ENCODE data around the gene SH3BGR.
"Not testable (repeated sequence)": the region's sequence is repeated elsewhere in the genome, so short reads cannot be mapped to it uniquely, and the experiment has no call there.

SH3BGR gene

GRCh38 chr21:39537571-39537970 is 85.8 kb downstream of the SH3BGR start:
- in situ Hi-C loops (cut with HindIII; ENCODE audit: low sequenced_read_pairs) = no loop called here

- in situ Hi-C loops (cut with HindIII; ENCODE audit: low sequenced_read_pairs) = no loop called here
These were observed 86.8 kb downstream of the SH3BGR start for GRCh38 chr21:39538453-39539042.

GRCh38 chr21:39540367-39540766 is 88.6 kb downstream of the SH3BGR start:
- in situ Hi-C loops (cut with HindIII; ENCODE audit: low sequenced_read_pairs) = not testable (repeated sequence)

DNA sequence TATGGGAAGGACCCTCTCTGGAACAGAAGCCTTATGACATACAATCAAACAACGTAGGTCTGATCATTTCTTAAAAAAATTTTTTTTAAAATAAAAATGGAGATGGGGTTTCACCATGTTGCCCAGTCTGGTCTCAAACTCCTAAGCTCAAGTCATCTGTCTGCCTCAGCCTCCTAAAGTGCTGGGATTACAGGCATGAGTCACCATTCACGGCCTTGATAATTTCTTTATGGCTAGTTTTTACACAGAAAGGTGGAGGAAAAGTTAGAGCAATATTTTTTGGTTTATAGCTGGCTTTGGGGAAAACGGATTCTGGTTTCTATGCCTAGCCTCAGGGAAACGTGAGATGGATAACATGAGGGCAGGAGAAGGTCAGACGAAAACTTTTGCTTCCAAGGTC is 91.0 kb downstream of the SH3BGR start:
- in situ Hi-C loops (cut with HindIII; ENCODE audit: low sequenced_read_pairs) = no loop called here

DNA sequence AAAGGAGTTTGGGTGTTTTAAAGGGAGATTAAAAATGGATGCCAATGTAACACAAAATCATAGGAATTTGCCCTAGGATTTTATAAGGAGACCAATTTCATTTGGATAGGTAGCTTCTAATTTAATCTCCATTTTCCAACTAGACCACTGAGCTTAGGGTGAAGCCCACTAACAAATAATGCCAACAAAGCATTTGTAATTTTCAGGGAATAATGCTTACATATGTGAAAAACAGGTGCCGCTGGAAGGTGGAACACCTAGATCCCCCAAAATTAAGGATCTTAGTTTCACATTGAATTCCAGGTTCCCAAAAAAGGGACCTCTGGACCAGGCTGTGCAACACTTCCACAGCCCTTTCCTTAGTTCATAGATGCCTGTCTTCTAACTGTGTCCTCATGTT is 94.8 kb downstream of the SH3BGR start:
- in situ Hi-C loops (cut with HindIII; ENCODE audit: low sequenced_read_pairs) = no loop called here

DNA sequence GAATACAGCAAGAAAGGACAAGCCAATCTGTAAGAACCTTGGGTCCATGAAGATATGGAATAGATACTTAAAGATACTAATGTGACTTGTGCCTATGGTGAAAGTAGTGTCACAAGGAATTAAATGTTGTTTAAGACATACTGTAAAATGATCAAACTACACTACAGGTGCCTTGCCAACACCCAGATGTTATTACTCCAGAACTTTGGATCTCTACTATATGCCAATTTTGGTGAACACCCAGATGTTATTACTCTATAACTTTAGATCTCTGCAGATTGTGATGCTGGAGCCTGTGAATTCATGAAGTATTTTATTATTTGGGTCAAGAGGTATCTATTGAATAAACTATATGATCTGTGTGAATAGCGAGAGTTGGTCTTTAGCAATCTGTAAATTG is 101.1 kb downstream of the SH3BGR start:
- in situ Hi-C loops (cut with HindIII; ENCODE audit: low sequenced_read_pairs) = no loop called here

GRCh38 chr21:39553331-39553730 is 101.6 kb downstream of the SH3BGR start:
- in situ Hi-C loops (cut with HindIII; ENCODE audit: low sequenced_read_pairs) = no loop called here

- in situ Hi-C loops (cut with HindIII; ENCODE audit: low sequenced_read_pairs) = no loop called here
These were observed 104.3 kb downstream of the SH3BGR start for GRCh38 chr21:39555911-39556590.

DNA sequence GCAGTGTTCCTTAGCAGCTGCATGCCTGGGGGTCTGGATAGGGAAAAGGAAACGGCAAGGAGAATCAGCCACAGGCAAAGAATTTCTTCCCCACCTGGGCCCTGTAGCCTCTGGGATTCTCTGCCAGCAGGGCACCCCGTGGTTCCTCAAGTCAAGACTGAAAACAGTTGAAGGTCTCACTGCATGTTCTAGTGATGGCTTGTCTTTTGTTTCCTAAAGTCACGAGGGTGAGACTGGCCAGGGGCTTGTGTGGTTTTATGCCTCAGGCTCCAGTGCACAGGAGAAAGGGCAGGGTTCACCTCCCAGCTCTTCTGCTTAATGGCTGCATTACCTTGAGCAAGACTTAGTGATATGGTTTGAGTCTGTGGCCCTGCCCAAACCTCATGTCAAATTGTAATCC is 107.7 kb downstream of the SH3BGR start:
- in situ Hi-C loops (cut with HindIII; ENCODE audit: low sequenced_read_pairs) = no loop called here

- in situ Hi-C loops (cut with HindIII; ENCODE audit: low sequenced_read_pairs) = no loop called here
These were observed 109.4 kb downstream of the SH3BGR start for GRCh38 chr21:39561140-39561539.

DNA sequence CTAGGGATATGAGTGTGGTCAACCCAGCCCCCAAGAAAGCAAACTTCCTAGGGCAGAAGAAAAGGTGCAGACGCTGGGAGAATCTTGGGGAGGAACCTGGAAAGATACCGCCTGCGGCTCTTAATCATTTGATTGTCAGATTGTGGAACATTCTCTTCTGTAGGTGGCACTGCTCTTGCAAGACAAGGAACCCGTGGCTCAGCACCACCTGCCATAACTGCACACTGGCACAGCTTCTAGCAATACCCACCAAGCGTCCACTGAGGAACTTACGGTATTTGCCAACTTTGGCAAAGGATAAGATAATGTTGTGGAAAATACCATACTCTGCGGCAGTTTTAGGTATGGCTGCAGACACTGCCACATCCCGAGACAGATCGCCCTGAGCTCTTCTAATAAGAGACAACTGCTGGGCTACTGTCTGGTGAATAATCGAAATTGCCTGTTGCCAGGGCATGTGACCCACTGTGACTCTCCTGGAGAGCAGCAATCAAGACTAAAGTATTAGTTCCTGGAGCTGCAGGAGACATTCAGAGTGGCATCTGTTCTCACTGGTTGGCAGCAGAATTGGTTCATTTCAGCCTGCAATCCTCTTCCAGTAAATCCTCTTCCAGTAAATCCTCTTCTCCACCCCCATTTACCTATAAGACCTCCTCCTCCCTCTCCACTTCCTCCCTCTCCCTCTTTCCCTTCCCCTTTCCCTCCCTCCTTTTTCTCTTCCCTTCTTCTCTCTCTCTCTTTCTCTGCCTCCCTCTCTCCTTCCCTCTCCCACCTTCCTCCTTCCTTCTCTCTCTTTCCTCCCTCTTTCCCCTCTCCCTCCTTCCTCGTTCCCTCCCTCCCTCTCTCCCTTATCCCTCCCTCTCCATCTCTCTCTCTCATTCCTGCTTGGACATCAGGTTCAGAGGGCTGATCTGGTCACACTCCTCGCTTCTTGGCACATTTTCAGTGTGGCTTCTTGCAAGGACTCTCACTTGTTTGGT is 111.3 kb downstream of the SH3BGR start:
- in situ Hi-C loops (cut with HindIII; ENCODE audit: low sequenced_read_pairs) = no loop called here

GRCh38 chr21:39564200-39564599 is 112.4 kb downstream of the SH3BGR start:
- in situ Hi-C loops (cut with HindIII; ENCODE audit: low sequenced_read_pairs) = no loop called here

Data from endothelial cell of hepatic sinusoid (primary cell).